GM21576 (cell line): Measurements from ENCODE around the gene ZNRF4.

ENCODE experiments used
- ATAC-seq: cut with Tn5 transposase; IDR thresholded peaks from one replicate; pipeline ENCODE4 v1.9.1; 2021; ENCODE audit warnings: mild to moderate bottlenecking, moderate library complexity; ENCODE audit not compliant: unreplicated experiment

Gene ZNRF4

GRCh38 chr19:5498830-5499550, 43.8 kb downstream of the ZNRF4 start:
- no peak for ATAC-seq

DNA sequence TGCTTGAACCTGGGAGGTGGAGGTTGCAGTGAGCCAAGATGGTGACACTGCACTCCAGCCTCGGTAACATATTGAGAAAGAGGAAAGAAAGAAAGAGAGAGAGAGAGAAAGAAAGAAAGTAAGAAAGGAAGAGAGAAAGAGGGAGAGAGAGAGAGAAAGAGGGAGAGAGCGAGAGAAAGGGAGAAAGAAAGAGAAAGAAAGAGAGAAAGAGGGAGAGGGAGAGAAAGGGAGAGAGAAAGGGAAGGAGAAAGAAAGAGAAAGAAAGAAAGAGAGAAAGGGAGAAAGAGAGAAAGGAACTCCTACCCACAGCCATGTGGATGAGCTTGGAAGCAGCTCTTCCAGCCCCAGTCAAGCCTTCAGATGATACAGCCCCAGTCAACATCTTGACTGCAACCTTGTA, 46.7 kb downstream of the ZNRF4 start:
- ATAC-seq = no peak

GRCh38 chr19:5503598-5503997, 48.4 kb downstream of the ZNRF4 start:
- ATAC-seq = no peak

DNA sequence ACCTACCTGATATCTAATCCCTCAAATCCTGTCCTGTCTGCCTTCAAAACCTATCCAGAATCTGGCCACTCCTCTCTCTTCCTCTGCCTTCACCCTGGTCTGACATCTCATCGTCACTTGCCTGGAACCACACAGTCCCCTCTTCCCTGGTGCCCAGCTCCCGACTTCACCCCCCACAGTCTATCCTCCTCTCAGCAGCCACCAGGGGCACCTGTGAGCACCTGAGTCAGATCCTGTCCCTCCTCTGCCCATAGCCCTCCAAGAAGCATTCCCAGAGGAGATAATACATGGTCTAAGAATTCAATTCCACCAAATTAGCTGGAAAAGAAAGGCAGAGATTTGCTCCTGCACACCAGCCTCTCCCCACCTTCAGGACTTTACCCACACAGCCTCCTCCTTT, 48.9 kb downstream of the ZNRF4 start:
- no peak for ATAC-seq
